HEK293T (cell line): ENCODE measurements around the gene FBLN2.

ENCODE experiments used
- CTCF ChIA-PET: fragments of 350-600 bp; formaldehyde crosslinking; extraction: SDS; loops from one replicate; lab custom pipeline; 2021; ENCODE audit warnings: antibody characterized with exemption, inconsistent platforms; lab: Yijun Ruan, JAX
- POLR2A ChIA-PET: fragments of 350-600 bp; formaldehyde crosslinking; extraction: SDS; loops from one replicate; lab custom pipeline; 2020; ENCODE audit warnings: antibody characterized with exemption, inconsistent platforms; lab: Yijun Ruan, JAX
- DNase-seq: peaks from one replicate; pipeline ENCODE4 v3.0.0; 2012; ENCODE audit warnings: mixed read lengths; ENCODE audit errors: extremely low spot score
- ARNT ChIP-seq: fragments of 450-650 bp; IDR thresholded peaks from 2 replicates; pipeline ENCODE4 v1.6.1; 2017; ENCODE audit warnings: mild to moderate bottlenecking
- BHLHE40 ChIP-seq: fragments of 450-650 bp; IDR thresholded peaks from 2 replicates; pipeline ENCODE4 v1.6.1; 2016; ENCODE audit warnings: mild to moderate bottlenecking, moderate library complexity, borderline replicate concordance
- CTBP1 ChIP-seq: fragments of 450-650 bp; IDR thresholded peaks from 2 replicates; pipeline ENCODE4 v1.6.1; 2016; ENCODE audit warnings: borderline replicate concordance
- ELF4 ChIP-seq: fragments of 450-650 bp; IDR thresholded peaks from 2 replicates; pipeline ENCODE4 v1.6.1; 2017; ENCODE audit warnings: antibody characterized with exemption
- FOXA1 ChIP-seq: fragments of 450-650 bp; IDR thresholded peaks from 2 replicates; pipeline ENCODE4 v1.6.1; 2016; ENCODE audit warnings: mild to moderate bottlenecking
- FOXK2 ChIP-seq: fragments of 450-650 bp; IDR thresholded peaks from 2 replicates; pipeline ENCODE4 v1.6.1; 2016; ENCODE audit warnings: mild to moderate bottlenecking
- FOXM1 ChIP-seq: fragments of 450-650 bp; IDR thresholded peaks from 2 replicates; pipeline ENCODE4 v1.6.1; 2017; ENCODE audit warnings: mild to moderate bottlenecking, borderline replicate concordance
- HDGF ChIP-seq: fragments of 450-650 bp; IDR thresholded peaks from 2 replicates; pipeline ENCODE4 v1.6.1; 2017; ENCODE audit warnings: antibody characterized with exemption, borderline replicate concordance
- L3MBTL2 ChIP-seq: fragments of 450-650 bp; conservative IDR thresholded peaks from 2 replicates; pipeline ENCODE4 v1.6.1; 2016; ENCODE audit warnings: mild to moderate bottlenecking
- LEF1 ChIP-seq: fragments of 450-650 bp; IDR thresholded peaks from 2 replicates; pipeline ENCODE4 v1.6.1; 2017; ENCODE audit warnings: mild to moderate bottlenecking, borderline replicate concordance
- NFRKB ChIP-seq: fragments of 450-650 bp; IDR thresholded peaks from 2 replicates; pipeline ENCODE4 v1.6.1; 2016; ENCODE audit warnings: mild to moderate bottlenecking, moderate library complexity
- PKNOX1 ChIP-seq: fragments of 450-650 bp; IDR thresholded peaks from 2 replicates; pipeline ENCODE4 v1.6.1; 2016
- SP1 ChIP-seq: fragments of 450-650 bp; IDR thresholded peaks from 2 replicates; pipeline ENCODE4 v1.6.1; 2017
- SUZ12 ChIP-seq: fragments of 450-650 bp; IDR thresholded peaks from 2 replicates; pipeline ENCODE4 v1.6.1; 2016; ENCODE audit warnings: mild to moderate bottlenecking
- TARDBP ChIP-seq: fragments of 450-650 bp; IDR thresholded peaks from 2 replicates; pipeline ENCODE4 v1.6.1; 2016
- ZNF384 ChIP-seq: fragments of 450-650 bp; IDR thresholded peaks from 2 replicates; pipeline ENCODE4 v1.6.1; 2016

Gene FBLN2

GRCh38 chr3:13611221-13611620, 62.3 kb downstream of the FBLN2 start:
- no peak for DNase-seq
- ChIA-PET POLR2A (no interaction called here), CTCF (no interaction called here)
- TF ChIP-seq FOXM1: no peak
- no peak for TF ChIP-seq ARNT
- no peak for TF ChIP-seq TARDBP
- TF ChIP-seq ELF4: no peak
- no peak for TF ChIP-seq NFRKB
- TF ChIP-seq CTBP1: no peak
- no peak for TF ChIP-seq ZNF384
- TF ChIP-seq FOXA1: no peak
- TF ChIP-seq PKNOX1: no peak

- DNase-seq: no peak
- TF ChIP-seq ZNF384: no peak
- TF ChIP-seq NFRKB: no peak
- no peak for TF ChIP-seq BHLHE40
- TF ChIP-seq CTBP1: no peak
- no peak for TF ChIP-seq SUZ12
- TF ChIP-seq LEF1: no peak
- TF ChIP-seq ARNT: no peak
- no peak for TF ChIP-seq L3MBTL2
- no peak for TF ChIP-seq SP1
- TF ChIP-seq HDGF: no peak
- TF ChIP-seq TARDBP: no peak
- TF ChIP-seq FOXK2: no peak
- TF ChIP-seq FOXM1: no peak
- no peak for TF ChIP-seq FOXA1
- TF ChIP-seq ELF4: no peak
- no peak for TF ChIP-seq PKNOX1
- POLR2A ChIA-PET: no interaction called here
- CTCF ChIA-PET: no interaction called here
These were observed 63.9 kb downstream of the FBLN2 start for GRCh38 chr3:13612829-13613228.

GRCh38 chr3:13613343-13614190, 64.6 kb downstream of the FBLN2 start:
- ChIA-PET POLR2A (no interaction called here), CTCF (no interaction called here)
- TF ChIP-seq TARDBP (no peak), ARNT (no peak), CTBP1 (no peak), ZNF384 (no peak), FOXM1 (no peak), PKNOX1 (no peak), BHLHE40 (no peak), ELF4 (no peak)
- no peak for DNase-seq

- no peak for TF ChIP-seq FOXK2
- no peak for TF ChIP-seq CTBP1
- no peak for TF ChIP-seq NFRKB
- no peak for TF ChIP-seq ARNT
- no peak for TF ChIP-seq FOXA1
- TF ChIP-seq SUZ12: no peak
- no peak for TF ChIP-seq BHLHE40
- no peak for TF ChIP-seq FOXM1
- no peak for TF ChIP-seq LEF1
- TF ChIP-seq SP1: no peak
- no peak for TF ChIP-seq L3MBTL2
- CTCF ChIA-PET: no interaction called here
- no peak for DNase-seq
- POLR2A ChIA-PET: no interaction called here
These were observed 65.7 kb downstream of the FBLN2 start for GRCh38 chr3:13614607-13615006.

GRCh38 chr3:13615019-13615528, 66.1 kb downstream of the FBLN2 start:
- ChIA-PET CTCF (no interaction called here), POLR2A (no interaction called here)
- no peak for DNase-seq
- TF ChIP-seq CTBP1: no peak
- TF ChIP-seq L3MBTL2: no peak
- TF ChIP-seq ZNF384: no peak
- no peak for TF ChIP-seq FOXM1
- TF ChIP-seq FOXK2: no peak
- TF ChIP-seq PKNOX1: no peak
- no peak for TF ChIP-seq FOXA1
- no peak for TF ChIP-seq TARDBP
- TF ChIP-seq SP1: no peak

- TF ChIP-seq ARNT (no peak), ELF4 (no peak), SUZ12 (no peak), NFRKB (no peak), ZNF384 (no peak), CTBP1 (no peak), FOXK2 (no peak), TARDBP (no peak), FOXM1 (no peak), BHLHE40 (no peak), PKNOX1 (no peak), HDGF (no peak), SP1 (no peak), L3MBTL2 (no peak), LEF1 (no peak)
- no peak for DNase-seq
- ChIA-PET POLR2A (interaction anchor here (0.8 kb wide), 1 partner anchor 30 kb away, joined by 3 read pairs; no protein-coding TSS in a partner anchor), CTCF (no interaction called here)
These were observed 67.4 kb downstream of the FBLN2 start for GRCh38 chr3:13616359-13616758.
